Spinal cord (tissue), 10 donors: ENCODE results near the gene UIMC1. TPM values are rescaled to one million over a fixed set of nuclear protein-coding genes. Genes with fewer than 3 reads are reported as not detected.

Experiments
- DNase-seq, 6 donors: peaks; one replicate each; pipeline versions ENCODE4 v3.0.0 to v3.0.0-alpha.2; 2013 to 2015; ENCODE audit warnings: low spot score in 6 of 6, low read depth in 4 of 6
- H3K27ac ChIP-seq: one replicate; pipeline ENCODE4 v1.5.1; 2013; ENCODE audit warnings: low read depth, low read length, control low read depth
- H3K27me3 ChIP-seq: one replicate; pipeline ENCODE4 v1.6.1; 2013; ENCODE audit warnings: low read length; ENCODE audit not compliant: control insufficient read depth, insufficient read depth
- H3K36me3 ChIP-seq: one replicate; pipeline ENCODE4 v1.6.1; 2013; ENCODE audit warnings: low read length; ENCODE audit not compliant: control insufficient read depth, insufficient read depth
- H3K4me1 ChIP-seq: one replicate; pipeline ENCODE4 v1.6.1; 2013; ENCODE audit warnings: low read length; ENCODE audit not compliant: control insufficient read depth, insufficient read depth
- H3K4me3 ChIP-seq: one replicate; pipeline ENCODE4 v1.5.1; 2013; ENCODE audit warnings: low read depth, low read length, control low read depth
- H3K9me3 ChIP-seq: one replicate; pipeline ENCODE4 v1.6.1; 2013; ENCODE audit warnings: low read length; ENCODE audit not compliant: control insufficient read depth, insufficient read depth
- WGBS: methylation state at CpG from one replicate; pipeline ENCODE4 v1.1.5; 2013; ENCODE audit warnings: missing lambda C conversion rate; ENCODE audit not compliant: insufficient coverage; 5-methylcytosine and 5-hydroxymethylcytosine counted together
- polyA plus RNA-seq, 2 donors: library from polyadenylated mRNA; unstranded; fragments of 120-200 nt; gene quantifications; one replicate each; pipeline ENCODE4 v1.2.1, GENCODE V29; 2013; ENCODE audit not compliant: insufficient read length in 2 of 2
- total RNA-seq, 2 donors: library from RNA; depleted of rRNA in 1 of 2; stranded (reverse); fragments of 120-200 nt in 1 of 2; fragments of >200 nt in 1 of 2; gene quantifications; one replicate each; pipeline versions ENCODE4 v1.2.3 to v1.2.4, GENCODE V29; 2013 to 2014
- donor health status: healthy.

UIMC1 gene
- total and polyA plus RNA-seq, 4 donors, result 28.2 to 51.8 (median 38.2) TPM

GRCh38 chr5:176870110-176870591 is 136.4 kb downstream of the UIMC1 start:
- peaks cover 57% of the 10 kb centered on the region for H3K36me3 ChIP-seq
- WGBS, result 57% methylated on average over 17 of the region's 17 CpGs
- no peak overlapping the region for H3K27ac ChIP-seq

GRCh38 chr5:176869501-176870109 is 137.0 kb downstream of the UIMC1 start:
- Histone ChIP-seq H3K27me3 (no peaks in the 10 kb centered on the region), H3K4me1 (peaks cover 22% of the 10 kb centered on the region), H3K36me3 (peaks cover 57% of the 10 kb centered on the region), H3K9me3 (no peaks in the 10 kb centered on the region), H3K27ac (no peak overlapping the region), H3K4me3 (no peak overlapping the region)
- no peak for DNase-seq
- 80% methylated on average over 38 of the region's 38 CpGs for WGBS

More at GRCh38 chr5:176870110-176870591, 136.4 kb downstream of the UIMC1 start:
- Histone ChIP-seq H3K4me3 (no peak overlapping the region), H3K4me1 (peaks cover 22% of the 10 kb centered on the region), H3K9me3 (no peaks in the 10 kb centered on the region), H3K27me3 (no peaks in the 10 kb centered on the region)
- peak in 2 of 6 donors; percentile 25 to 47 for DNase-seq

DNA sequence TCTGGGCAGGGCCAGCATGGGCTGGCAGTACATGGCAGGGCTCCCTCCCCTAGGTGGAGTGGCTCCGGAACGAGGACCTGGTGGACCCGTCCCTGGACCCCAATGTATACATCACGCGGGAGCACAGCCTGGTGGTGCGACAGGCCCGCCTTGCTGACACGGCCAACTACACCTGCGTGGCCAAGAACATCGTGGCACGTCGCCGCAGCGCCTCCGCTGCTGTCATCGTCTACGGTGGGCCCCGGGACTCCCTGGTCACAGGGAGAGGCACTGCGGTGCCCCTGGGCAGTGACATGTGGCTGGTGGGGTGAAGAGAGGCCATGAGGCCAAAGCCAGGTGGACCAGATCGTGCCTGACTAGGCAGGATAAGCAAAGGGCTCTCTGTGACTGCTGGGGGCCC is 137.8 kb downstream of the UIMC1 start:
- Histone ChIP-seq H3K36me3 (peaks cover 57% of the 10 kb centered on the region), H3K27me3 (no peaks in the 10 kb centered on the region), H3K4me3 (no peak overlapping the region), H3K9me3 (no peaks in the 10 kb centered on the region), H3K4me1 (peaks cover 19% of the 10 kb centered on the region), H3K27ac (no peak overlapping the region)
- no peak for DNase-seq
- 89% methylated on average over 20 of the region's 20 CpGs for WGBS

DNA sequence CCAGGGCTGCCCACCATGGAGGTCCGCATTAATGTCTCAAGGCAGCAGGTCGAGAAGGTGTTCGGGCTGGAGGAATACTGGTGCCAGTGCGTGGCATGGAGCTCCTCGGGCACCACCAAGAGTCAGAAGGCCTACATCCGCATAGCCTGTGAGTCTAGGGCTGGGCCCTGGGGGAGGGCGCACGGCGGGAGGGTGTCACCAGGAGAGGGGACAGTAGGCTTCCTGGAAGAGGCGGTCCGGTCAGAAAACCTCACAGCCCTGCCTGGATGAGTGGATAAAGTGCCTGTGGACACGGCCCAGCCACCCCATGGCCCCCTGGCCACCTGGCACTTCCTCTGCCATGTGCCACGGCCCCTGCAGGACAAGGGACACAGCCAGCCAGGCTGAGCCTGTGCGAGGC is 138.5 kb downstream of the UIMC1 start:
- H3K9me3 ChIP-seq, result no peaks in the 10 kb centered on the region
- H3K36me3 ChIP-seq, result peaks cover 57% of the 10 kb centered on the region
- H3K4me3 ChIP-seq, result no peak overlapping the region
- DNase-seq, result no peak
- H3K27me3 ChIP-seq, result no peaks in the 10 kb centered on the region
- no peak overlapping the region for H3K27ac ChIP-seq
- 86% methylated on average over 14 of the region's 14 CpGs for WGBS
- peaks cover 18% of the 10 kb centered on the region for H3K4me1 ChIP-seq

GRCh38 chr5:176866707-176867310 is 139.8 kb downstream of the UIMC1 start:
- Histone ChIP-seq H3K27me3 (peaks cover 3% of the 10 kb centered on the region), H3K36me3 (peaks cover 64% of the 10 kb centered on the region), H3K27ac (no peak overlapping the region), H3K4me1 (peaks cover 31% of the 10 kb centered on the region), H3K9me3 (no peaks in the 10 kb centered on the region), H3K4me3 (no peak overlapping the region)
- WGBS, result 18% methylated on average over 9 of the region's 16 CpGs
- peak in 2 of 6 donors; percentile 55 to 84 for DNase-seq

DNA sequence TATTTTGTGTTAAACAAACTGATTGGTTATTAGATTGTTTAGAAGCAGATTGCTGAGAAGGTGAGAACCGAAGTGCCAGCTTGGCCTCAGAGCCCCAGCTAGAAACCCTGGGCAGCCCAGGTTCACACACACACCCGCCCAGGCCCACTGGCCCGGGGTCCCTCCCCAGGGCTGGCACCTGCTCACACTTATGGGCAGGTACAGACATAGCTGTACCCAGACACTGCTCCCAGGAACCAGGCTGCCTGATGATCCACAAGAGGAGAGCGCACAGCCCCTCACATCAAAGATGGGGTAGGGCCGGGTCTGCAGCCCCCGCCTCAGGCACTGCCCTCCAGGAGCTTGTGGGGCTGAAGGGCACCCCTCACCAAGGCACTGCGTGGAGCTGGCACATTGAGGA is 140.6 kb downstream of the UIMC1 start:
- peaks cover 64% of the 10 kb centered on the region for H3K36me3 ChIP-seq
- 82% methylated on average over 6 of the region's 7 CpGs for WGBS
- no peaks in the 10 kb centered on the region for H3K9me3 ChIP-seq
- peaks cover 34% of the 10 kb centered on the region for H3K4me1 ChIP-seq
- DNase-seq, result no peak
- H3K4me3 ChIP-seq, result no peak overlapping the region
- H3K27ac ChIP-seq, result no peak overlapping the region
- H3K27me3 ChIP-seq, result peaks cover 6% of the 10 kb centered on the region

- H3K36me3 ChIP-seq, result peaks cover 54% of the 10 kb centered on the region
- H3K27me3 ChIP-seq, result peaks cover 6% of the 10 kb centered on the region
- DNase-seq, result no peak
- no peaks in the 10 kb centered on the region for H3K9me3 ChIP-seq
- no peak overlapping the region for H3K27ac ChIP-seq
- H3K4me1 ChIP-seq, result peaks cover 41% of the 10 kb centered on the region
- no peak overlapping the region for H3K4me3 ChIP-seq
- WGBS, result 91% methylated on average over 7 of the region's 8 CpGs
Measured at GRCh38 chr5:176864755-176865154, 141.8 kb downstream of the UIMC1 start.

GRCh38 chr5:176863765-176864098 is 142.8 kb downstream of the UIMC1 start:
- Histone ChIP-seq H3K9me3 (no peaks in the 10 kb centered on the region), H3K36me3 (peaks cover 43% of the 10 kb centered on the region), H3K27ac (no peak overlapping the region), H3K4me1 (peaks cover 43% of the 10 kb centered on the region), H3K4me3 (no peak overlapping the region), H3K27me3 (peaks cover 6% of the 10 kb centered on the region)
- WGBS, result 35% methylated on average over 5 of the region's 5 CpGs
- DNase-seq, result no peak

DNA sequence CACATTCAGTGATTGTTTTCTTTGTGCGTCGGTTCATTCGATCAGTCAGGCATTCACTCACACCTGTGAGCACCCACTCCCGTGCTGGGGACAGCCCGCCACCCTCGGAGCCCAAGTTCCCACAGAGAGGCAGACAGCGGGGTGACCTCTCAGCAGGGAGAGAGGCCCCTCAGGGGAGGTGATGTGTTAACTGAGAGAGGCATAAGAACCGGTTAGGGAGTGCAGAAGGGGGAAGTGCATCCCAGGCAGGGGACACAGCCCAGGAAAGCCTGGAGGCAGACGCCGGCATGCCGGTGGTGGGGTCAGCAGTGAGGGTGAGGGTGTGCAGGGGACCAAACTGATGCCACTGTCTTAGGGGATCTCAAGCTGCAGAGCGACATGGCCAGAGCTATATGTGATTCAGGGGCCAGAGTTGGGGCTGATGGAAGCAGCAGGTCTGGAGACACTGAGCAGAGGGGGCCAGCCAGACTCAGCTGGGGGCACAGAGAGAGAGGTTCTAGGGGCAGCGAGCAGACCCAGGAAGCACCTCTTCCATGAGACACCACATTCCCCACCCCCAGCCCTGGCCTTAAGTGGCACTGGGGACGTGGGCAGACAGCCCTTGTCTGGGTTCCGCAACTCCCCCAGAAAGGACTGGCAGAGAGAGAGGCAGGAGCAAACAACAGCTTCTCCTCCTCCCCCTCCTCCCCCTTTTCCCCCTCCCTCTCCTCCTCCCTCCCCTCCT is 143.4 kb downstream of the UIMC1 start:
- Histone ChIP-seq H3K4me3 (no peak overlapping the region), H3K36me3 (peaks cover 38% of the 10 kb centered on the region), H3K27me3 (peaks cover 6% of the 10 kb centered on the region), H3K27ac (no peak overlapping the region), H3K9me3 (no peaks in the 10 kb centered on the region), H3K4me1 (peaks cover 43% of the 10 kb centered on the region)
- DNase-seq, result no peak
- 25% methylated on average over 13 of the region's 15 CpGs for WGBS
